ENCODE results near the gene TMEM53.

DNA sequence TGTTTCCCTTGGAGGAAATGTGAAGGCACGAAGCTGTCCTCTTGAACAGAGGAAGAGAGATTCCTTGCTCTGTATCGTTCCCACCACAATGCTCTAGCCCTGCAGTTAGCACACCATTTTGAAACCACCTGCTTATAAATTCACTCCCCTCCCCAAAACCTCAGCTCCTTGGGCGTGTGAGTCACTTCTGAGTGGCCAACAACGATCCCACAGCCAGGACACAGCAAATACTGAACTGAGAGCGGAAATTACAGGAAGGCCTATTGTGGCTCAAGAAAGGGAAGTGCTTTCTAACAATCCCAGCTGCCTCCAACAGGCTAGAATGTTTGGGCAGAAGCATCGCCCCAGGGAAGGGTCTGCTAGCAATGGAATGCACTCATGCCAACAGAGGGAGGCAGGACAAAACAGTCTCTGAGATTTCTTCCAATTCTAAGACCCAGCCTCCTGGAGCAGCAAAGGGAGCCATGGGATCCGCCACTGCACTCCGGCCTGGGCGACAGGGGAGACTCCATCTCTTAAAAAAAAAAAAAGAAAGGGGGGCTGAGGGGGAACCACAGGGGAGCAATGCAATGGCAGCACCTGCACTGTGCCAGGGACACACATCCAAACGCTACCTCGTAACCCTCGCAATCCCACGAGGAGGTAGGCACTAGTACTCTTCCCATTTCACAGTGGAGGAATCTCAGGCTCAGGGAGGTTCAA is 1.9 kb downstream of the TMEM53 start:
- TF ChIP-seq, protein P1, sequence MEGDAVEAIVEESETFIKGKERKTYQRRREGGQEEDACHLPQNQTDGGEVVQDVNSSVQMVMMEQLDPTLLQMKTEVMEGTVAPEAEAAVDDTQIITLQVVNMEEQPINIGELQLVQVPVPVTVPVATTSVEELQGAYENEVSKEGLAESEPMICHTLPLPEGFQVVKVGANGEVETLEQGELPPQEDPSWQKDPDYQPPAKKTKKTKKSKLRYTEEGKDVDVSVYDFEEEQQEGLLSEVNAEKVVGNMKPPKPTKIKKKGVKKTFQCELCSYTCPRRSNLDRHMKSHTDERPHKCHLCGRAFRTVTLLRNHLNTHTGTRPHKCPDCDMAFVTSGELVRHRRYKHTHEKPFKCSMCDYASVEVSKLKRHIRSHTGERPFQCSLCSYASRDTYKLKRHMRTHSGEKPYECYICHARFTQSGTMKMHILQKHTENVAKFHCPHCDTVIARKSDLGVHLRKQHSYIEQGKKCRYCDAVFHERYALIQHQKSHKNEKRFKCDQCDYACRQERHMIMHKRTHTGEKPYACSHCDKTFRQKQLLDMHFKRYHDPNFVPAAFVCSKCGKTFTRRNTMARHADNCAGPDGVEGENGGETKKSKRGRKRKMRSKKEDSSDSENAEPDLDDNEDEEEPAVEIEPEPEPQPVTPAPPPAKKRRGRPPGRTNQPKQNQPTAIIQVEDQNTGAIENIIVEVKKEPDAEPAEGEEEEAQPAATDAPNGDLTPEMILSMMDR (IDR thresholded peaks at IDR 0.05): peak in 1 of 6 experiments; percentile 6
- no peak for TF ChIP-seq POLR2A (IDR thresholded peaks at IDR 0.05)
